GM21526 (cell line): ENCODE data around the gene LTN1.
"Not testable (repeated sequence)": the region's sequence is repeated elsewhere in the genome, so short reads cannot be mapped to it uniquely, and the experiment has no call there.

Source experiments
- ATAC-seq: cut with Tn5 transposase; IDR thresholded peaks from one replicate; pipeline ENCODE4 v1.9.1; 2021; ENCODE audit warnings: moderate library complexity; ENCODE audit not compliant: unreplicated experiment, low FRiP score

The LTN1 gene

DNA sequence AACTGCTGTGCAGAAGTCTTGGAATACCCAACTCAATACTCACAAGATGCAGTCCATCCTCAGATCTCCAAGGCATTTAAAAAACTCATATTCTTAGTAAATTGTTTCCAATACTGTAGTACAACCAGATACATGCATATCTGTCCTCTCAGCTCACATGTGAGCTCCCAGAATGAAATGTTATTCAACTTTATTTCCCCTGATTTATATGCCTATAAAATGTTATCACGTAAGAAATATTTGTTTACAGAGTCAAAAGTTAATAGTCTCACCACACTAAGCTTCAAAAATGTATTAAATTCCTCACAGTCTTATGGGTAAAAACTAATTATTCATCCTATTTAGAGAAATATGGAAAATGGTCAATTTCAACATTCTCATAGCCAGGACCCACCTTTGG lies 56.6 kb downstream of the LTN1 start:
- ATAC-seq: no peak

- no peak for ATAC-seq
These were observed 60.0 kb downstream of the LTN1 start for GRCh38 chr21:28932717-28933116.

DNA sequence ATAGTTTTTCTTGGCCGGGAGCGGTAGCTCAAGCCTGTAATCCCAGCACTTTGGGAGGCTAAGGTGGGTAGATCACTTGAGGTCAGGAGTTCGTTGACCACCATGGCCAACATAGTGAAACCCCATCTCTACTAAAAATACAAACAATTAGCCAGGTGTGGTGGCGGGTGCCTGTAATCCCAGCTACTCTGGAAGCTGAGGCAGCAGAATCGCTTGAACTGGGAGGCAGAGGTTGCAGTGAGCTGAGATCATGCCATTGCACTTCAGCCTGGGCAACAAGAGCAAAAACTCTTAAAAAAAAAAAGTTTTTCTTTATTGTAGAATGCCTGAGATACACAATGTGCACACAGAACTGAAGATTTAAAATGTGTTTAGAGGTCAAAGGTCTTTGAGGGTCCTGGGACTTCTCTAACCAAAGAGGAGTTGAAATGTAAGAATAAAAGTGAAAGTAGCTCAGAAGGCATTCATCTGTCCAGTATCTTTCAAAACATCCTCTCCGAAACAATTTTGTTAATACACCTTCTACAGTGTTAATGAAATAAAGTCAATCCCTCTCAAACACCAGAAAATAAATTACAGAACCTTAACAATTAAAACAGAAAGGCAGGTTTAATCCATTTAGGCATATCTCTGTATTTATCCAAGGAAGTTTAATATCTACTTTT lies 60.8 kb downstream of the LTN1 start:
- not testable (repeated sequence) for ATAC-seq

DNA sequence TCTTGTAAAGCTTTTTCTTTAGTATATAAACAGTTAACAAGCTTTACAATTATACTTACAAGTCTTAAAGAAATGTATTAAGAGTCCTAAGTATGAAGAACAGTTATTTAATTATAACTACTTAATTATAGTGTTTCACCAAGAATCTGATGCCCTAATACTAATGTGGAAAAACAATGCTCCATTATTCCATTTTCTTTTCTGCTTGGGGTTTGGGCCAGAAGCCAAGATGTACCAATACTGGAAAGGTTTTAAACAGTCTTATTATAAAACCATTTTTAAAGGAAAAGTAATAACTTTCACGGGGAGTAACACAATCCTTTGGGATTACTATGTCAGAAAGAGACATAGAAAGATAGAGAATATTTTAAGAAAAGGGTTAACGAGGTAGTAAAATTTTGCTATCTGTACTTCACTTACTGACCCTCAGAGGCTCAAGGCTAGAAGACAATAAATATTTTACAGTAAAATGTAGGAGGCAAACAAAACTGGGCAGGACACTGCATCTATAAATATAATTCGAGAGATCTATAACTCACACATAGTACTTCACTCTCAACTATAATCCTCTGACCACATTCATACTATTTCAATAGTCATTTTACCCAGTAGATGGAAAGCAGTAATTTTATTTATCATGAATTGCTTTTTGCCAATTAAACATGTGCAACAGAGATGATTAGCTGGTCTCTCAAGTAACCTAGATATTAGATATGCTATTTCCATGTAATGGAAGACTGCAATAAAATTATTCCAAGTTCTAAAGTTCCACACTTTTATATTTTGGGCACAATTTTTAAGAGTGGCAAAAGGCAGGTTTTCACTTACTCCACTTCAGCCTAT lies 63.9 kb downstream of the LTN1 start:
- no peak for ATAC-seq

DNA sequence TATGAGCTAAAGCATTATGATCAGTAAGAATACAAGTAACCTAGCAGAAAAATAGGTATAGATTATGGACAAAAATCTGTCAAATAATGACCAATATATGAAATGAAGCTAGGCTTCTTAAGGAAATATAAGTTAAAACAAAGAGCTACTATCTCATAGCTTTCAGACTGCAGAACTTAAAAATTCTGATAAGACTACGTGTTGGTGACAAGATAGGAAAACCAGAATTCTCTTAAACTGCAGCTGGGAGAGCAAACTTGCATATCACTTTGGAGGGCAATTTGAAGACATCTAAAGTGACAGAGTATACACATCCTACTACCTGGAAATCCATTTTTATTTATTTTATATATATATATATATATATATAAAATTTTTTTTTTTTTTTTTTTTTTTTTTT lies 65.5 kb downstream of the LTN1 start:
- ATAC-seq: no peak

DNA sequence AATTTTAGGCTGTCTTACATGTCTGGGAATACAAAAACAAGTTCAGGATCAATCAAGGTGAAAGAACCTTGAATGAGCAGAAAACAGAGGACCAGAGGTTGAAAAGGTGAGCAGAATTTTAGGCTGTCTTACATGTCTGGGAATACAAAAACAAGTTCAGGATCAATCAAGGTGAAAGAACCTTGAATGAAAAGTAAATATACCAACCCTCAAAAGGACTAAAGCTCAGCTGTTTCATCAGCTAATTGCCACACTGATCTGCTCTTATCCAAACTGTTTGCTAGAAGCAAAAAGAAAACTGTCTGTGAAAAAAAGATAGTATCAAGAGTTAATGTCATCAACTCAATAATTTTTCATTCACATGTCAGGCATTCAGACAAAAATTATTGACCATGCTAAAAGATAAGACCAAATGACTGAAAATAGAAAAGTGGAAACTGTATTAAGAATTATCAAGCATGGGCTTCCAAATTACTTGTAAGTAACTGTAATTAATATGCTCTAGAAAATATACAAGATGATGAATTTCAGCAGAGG lies 69.2 kb downstream of the LTN1 start:
- ATAC-seq: no peak

GRCh38 chr21:28922368-28922767 lies 70.3 kb downstream of the LTN1 start:
- ATAC-seq: no peak

GRCh38 chr21:28916150-28916893 lies 76.4 kb downstream of the LTN1 start:
- no peak for ATAC-seq

DNA sequence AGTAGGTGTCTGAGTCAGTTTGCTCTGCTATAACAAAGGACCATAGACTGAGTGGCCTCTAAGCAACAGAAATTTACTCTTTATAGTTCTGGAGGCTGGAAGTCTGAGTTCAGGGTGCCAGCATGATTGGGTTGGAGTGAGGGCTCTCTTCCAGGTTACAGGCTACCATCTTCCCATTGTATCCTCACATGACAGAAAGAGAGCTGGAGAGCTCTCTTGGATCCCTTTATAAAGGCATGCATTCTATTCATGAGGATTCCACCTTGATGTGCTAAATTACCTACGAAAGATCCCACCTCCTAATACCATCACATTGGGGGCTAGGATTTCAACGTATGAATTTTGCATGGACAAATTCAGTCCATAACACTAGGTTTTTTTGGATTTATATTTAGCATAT lies 79.6 kb downstream of the LTN1 start:
- no peak for ATAC-seq

DNA sequence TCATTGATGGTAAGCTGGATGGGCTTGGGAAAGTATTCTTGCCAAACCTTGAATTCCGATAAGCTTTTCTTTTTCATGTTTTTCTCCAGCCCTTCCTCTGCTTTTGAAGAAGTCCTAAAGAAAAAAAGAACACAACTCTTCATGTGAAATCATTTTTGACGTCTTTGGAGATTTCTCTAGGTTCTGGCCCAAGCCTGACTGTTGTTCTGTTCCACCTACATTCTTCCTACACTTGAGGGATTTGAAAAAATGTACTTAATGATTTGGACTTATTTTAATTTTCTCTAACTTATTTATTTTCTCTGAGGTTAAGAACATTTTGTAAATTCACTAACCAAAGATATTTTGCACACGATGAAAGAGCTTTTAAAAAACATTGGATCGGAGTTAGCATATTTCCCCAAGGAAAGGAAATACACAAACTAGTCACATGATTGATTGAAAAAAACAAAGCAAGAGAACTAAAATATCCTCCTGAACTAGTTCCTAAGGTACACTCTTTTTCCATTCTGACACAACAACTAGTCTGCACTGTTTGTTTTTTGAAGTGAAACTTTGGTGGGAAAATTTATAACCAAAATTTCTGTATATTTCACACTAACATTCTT lies 82.3 kb downstream of the LTN1 start:
- ATAC-seq: no peak

DNA sequence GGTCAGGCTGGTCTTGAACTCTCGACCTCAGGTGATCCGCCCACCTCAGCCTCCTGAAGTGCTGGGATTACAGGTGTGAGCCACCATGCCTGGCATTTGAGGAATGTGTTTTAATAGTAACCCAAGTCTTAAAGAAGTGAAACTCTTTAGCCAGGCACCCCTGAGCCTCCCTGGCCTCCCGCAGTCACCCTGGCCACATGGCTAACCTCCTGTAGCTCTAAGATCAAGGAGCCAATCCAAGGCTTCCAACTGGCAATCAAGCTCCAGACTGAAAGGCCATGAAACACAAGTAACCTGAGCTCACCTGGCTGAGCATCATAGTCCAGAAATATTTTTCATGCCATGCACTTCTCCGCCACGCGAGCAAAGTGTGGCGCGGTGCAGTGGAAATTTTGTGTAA lies 84.3 kb downstream of the LTN1 start:
- no peak for ATAC-seq

GRCh38 chr21:28906841-28907240 lies 85.8 kb downstream of the LTN1 start:
- no peak for ATAC-seq

DNA sequence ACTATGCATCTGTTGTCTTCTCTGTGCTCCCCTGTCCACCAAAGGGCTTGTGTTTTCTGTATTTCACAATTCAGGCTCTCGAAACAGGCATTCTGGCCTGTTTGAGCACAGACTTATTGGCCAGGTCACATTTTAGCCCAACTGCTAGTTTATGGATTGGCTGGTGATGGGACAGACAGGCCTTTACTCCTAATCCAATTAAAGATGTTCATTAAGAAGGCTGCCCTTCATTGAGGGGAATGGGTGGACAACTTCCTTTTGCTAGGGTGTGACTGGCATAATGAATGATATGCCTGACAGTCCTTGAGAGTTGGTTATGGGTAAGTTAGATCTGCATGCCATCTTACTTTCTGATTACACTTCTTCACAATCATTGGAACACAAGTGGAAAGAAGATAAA lies 86.4 kb downstream of the LTN1 start:
- no peak for ATAC-seq

- no peak for ATAC-seq
These were observed 87.7 kb downstream of the LTN1 start for GRCh38 chr21:28904961-28905435.

DNA sequence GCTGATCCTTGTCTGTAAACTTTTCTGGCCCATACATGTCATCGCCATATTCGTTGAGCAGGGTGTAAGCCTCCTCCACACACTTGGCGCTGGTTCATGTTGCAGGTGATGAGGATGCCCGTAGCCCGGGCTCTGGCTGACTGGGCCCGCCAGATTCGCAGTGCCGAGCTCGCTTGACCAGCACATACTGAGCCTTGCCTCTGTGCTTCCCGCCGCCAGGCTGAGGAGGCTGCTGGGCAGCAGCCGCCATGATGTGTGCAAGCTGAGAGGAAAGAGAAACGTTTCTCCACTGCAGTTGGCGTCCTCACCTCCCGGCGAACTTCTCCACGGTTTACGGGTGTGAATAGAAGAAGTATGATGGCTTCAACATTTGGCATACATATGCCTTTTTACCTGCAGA lies 89.2 kb downstream of the LTN1 start:
- ATAC-seq: no peak

DNA sequence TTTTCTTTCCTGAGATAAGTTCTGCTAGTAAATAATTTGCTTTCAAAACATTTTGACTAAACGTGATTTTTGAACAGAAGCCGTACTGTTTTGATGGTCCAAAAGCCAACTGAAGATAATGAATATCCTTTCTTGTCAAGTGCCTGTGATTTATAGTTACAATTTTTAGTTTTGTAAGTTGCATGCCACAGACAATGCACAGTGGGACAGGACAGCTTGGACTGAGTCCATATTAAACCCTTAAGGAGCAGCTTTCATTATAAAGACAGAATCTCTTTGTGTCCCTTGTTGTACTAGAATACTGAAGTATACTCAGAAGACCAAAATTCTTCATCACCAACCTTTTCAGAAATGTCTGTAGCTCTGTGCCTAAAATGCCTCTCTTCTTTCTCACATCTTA lies 92.2 kb downstream of the LTN1 start:
- no peak for ATAC-seq

GRCh38 chr21:28899744-28900143 lies 92.9 kb downstream of the LTN1 start:
- ATAC-seq: no peak

DNA sequence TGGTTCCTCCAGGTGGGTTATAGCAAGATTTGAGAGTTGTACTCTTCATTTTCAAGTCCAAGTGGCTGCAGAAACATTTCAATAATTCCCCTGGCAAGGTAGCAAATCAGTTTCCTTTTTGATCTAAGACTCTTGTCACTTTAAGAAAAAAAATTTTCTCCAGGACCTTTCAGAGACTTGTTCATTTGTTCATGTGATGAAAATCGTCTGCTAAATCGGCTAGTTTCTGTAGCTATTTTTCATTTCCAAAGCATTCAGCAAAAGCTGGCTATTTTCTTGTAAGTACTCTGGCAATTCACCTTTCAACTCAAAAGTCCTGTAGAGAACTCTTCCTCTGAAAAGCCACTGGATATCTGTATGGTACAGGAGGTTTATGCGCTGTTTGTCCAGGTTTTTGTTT lies 93.5 kb downstream of the LTN1 start:
- no peak for ATAC-seq

DNA sequence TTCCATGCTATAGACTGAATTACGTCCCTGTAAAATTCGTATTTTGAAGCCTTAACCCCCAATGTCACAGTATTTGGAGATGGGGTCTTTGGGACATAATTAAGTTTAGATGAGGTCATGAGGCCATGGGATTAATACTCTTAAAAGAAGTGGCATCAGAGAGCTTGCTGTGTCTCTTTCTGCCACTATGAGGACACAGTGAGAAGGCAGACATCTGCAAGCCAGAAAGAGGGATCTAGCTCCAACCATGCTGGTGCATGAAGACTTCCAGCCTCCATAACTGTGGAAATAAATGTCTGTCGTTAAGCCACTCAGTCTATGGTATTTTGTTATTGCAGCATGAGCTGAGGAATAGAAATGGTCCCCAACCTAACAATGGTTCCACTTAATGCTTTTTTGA lies 99.0 kb downstream of the LTN1 start:
- no peak for ATAC-seq

- no peak for ATAC-seq
These were observed 100.2 kb downstream of the LTN1 start for GRCh38 chr21:28892199-28893111.
